NB4 (cell line): ENCODE measurements around the gene RETREG3.
A peak's percentile ranks its signal among the peaks of the same experiment; 100 is the strongest.

ENCODE experiments used
- DNase-seq: peaks from one replicate; pipeline ENCODE4 v3.0.0; 2010; ENCODE audit warnings: low read depth
- H3K4me3 ChIP-seq: one replicate; pipeline ENCODE4 v1.5.1; 2011; ENCODE audit warnings: mild to moderate bottlenecking, low read depth, low read length, moderate library complexity
- MYC ChIP-seq: IDR thresholded peaks from 2 replicates; pipeline ENCODE4 v1.6.1; 2011; ENCODE audit warnings: low read depth, low read length
- POLR2A ChIP-seq: IDR thresholded peaks from 2 replicates; pipeline ENCODE4 v1.6.1; 2011; ENCODE audit warnings: mild to moderate bottlenecking; ENCODE audit not compliant: insufficient read length; ENCODE audit errors: extremely low read depth
- TF ChIP-seq, protein P1 (sequence below): IDR thresholded peaks from 2 replicates; pipeline ENCODE4 v1.6.1; 2011; ENCODE audit warnings: low read depth, low read length
- TF ChIP-seq, protein P2 (sequence below): IDR thresholded peaks from one replicate; pipeline ENCODE4 v1.5.1; 2012; ENCODE audit warnings: low read depth, low read length

The RETREG3 gene

DNA sequence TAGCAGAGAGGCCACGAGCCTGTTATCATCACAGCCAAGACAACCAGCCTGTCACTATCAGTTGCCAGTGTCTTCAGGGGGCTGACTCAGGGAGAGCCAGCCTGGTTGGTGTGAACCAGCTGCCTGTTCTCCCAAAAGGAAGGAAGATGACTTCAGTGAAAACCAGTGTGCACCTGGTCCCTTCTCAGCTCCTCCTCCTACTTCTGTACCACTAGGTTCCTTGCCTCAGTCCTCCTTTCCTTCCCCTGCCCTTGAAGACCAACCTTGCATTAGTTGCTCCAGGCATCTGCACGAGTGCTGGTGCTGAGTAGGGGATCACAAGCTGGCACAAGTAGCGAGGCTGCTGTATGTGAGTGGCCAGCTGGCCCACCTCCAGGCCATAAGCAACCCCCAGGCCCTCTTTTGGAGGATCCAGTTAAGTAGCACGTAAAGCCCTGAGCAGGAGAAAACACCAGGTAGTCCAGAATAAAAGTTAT is 8.8 kb upstream of the RETREG3 start:
- no peak for DNase-seq

DNA sequence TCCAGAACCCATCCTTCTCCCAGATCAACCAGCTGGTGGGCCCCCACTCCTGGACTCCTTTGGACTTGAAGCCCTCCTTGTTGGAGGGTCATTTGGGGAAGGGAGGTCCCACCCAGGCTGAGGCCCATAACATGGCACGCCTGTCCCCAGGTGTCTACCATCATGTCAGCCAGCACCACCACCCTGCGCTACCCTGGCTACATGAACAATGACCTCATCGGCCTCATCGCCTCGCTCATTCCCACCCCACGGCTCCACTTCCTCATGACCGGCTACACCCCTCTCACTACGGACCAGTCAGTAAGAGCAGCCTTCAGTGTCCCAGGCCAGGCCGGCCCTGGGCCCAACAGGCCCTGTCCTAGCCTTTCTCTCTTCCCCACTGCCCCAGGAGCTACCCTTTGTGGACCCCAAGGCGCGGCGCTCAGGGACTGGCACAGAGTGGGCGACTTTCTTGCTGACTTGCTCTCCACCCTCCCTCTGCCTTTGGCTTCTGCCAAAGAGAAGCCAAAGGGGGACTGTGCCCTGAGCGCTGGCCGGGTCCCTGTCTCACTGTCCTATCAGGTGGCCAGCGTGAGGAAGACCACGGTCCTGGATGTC is 4.6 kb upstream of the RETREG3 start:
- DNase-seq = no peak
- H3K4me3 ChIP-seq = no peak overlapping the region
- TF ChIP-seq, protein P1, sequence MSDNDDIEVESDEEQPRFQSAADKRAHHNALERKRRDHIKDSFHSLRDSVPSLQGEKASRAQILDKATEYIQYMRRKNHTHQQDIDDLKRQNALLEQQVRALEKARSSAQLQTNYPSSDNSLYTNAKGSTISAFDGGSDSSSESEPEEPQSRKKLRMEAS = no peak
- TF ChIP-seq, protein P2, sequence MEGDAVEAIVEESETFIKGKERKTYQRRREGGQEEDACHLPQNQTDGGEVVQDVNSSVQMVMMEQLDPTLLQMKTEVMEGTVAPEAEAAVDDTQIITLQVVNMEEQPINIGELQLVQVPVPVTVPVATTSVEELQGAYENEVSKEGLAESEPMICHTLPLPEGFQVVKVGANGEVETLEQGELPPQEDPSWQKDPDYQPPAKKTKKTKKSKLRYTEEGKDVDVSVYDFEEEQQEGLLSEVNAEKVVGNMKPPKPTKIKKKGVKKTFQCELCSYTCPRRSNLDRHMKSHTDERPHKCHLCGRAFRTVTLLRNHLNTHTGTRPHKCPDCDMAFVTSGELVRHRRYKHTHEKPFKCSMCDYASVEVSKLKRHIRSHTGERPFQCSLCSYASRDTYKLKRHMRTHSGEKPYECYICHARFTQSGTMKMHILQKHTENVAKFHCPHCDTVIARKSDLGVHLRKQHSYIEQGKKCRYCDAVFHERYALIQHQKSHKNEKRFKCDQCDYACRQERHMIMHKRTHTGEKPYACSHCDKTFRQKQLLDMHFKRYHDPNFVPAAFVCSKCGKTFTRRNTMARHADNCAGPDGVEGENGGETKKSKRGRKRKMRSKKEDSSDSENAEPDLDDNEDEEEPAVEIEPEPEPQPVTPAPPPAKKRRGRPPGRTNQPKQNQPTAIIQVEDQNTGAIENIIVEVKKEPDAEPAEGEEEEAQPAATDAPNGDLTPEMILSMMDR = no peak
- TF ChIP-seq MYC (no peak), POLR2A (no peak)

More for the DNA sequence above, 8.8 kb upstream of the RETREG3 start:
- TF ChIP-seq POLR2A (no peak), MYC (no peak)
- TF ChIP-seq, protein P2 = no peak
- TF ChIP-seq, protein P1 = no peak
- no peak overlapping the region for H3K4me3 ChIP-seq

DNA sequence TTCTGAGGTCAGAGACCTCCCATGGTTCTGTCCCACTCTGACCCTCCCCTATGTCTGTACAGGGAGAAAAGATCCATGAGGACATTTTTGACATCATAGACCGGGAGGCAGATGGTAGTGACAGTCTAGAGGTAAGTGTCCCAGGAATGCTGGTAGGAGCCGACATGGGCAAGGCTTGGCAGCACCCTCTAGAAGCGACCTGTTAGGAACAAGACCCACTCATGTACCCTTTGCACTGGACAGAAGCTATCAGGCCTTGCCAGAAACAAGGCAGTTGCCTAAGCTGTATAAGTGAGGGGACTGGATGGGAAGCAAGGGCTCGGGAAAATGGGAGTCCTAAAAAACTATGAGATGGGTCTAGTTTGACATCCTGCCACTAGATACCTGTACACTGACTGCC is 2.8 kb upstream of the RETREG3 start:
- no peak for DNase-seq
- no peak overlapping the region for H3K4me3 ChIP-seq
- TF ChIP-seq POLR2A = no peak
- TF ChIP-seq, protein P1 = no peak
- TF ChIP-seq MYC = no peak
- TF ChIP-seq, protein P2 = no peak

DNA sequence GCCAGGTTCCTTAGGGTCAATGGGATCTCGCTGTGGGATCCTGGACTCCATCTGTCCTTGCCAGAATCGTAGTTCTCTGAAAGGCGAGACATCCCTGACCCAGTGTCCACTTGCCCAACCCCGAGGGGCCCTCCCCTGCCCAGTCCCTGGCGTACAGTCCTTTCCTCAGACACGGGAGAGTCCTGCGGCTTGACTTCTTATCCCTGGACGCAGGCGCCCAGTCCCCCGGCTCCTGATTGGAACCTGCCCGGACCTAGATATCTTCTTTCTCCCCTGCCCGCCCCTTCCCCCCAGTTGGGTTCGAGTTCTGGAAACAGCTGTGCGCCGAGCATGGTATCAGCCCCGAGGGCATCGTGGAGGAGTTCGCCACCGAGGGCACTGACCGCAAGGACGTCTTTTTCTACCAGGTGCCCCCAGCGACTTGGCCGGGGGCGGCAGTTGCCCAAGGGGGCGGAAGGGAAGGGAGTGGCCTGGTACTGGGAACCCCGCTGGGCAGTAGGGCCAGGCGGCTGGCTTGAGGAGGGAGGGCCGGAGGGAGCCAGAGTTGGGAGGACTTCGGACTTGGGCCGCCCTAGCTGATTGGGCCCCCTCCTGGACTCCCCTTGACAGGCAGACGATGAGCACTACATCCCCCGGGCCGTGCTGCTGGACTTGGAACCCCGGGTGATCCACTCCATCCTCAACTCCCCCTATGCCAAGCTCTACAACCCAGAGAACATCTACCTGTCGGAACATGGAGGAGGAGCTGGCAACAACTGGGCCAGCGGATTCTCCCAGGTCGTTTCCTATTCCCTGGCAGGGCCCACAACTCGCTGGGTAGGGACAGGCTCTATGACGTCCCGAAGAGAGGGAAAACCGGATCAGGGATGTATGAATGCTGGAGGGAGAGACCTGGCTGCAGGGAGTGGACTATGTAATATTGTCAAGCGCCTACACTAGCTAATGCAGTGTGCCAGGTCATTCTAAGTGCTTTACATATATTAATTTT is 934 bp upstream of the RETREG3 start:
- peak; percentile 57 for DNase-seq

DNA sequence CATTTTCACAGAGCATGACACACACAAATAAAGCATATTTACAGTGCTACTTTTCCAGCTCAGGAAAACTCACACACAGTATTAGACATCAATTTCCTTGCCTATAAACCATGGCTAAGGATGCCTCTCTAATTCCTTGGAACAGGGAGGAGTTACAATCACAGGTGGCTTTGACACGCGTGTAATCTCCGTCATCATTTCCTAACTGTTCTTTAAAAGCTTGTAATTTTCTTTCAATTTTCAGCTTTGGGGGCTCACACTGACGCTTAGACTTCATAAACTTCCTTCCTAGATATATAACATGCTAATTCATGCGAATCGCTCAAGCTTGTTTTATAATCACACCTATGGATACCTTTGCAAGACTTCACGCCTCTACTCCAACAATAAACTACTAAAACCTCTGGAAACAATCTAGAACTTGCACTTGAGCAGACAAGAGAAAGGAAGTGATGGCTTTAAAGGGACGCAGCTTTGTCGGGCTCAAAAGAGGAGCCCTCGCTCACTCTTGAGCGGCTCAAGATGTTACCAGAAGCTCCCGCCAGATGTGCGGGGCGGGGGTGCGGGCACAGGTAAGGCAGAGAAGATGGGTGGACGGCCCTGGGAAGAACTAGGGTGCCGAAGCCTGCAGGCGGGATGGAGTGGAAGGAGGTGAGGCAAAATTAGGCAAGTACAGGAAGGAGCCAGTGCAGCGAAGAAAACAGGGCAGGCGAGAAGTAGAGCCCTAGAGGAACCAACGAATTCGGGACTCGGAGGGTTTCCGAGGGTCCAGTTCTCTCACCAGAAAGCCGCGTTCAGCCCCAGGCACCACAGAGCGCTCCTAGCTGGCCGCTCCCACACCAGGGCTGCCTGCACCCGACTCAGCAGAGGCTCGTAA is 631 bp downstream of the RETREG3 start:
- peak; percentile 29 for DNase-seq
- H3K4me3 ChIP-seq = peak overlapping the region; percentile 97

More for the DNA sequence above, 934 bp upstream of the RETREG3 start:
- peak overlapping the region; percentile 87 for H3K4me3 ChIP-seq

More for the DNA sequence above, 631 bp downstream of the RETREG3 start:
- TF ChIP-seq MYC (no peak), POLR2A (no peak)
- TF ChIP-seq, protein P2 = no peak
- TF ChIP-seq, protein P1 = no peak
